HG03064 (cell line): ENCODE data around the gene LRMDA.
"Not testable (repeated sequence)": the region's sequence is repeated elsewhere in the genome, so short reads cannot be mapped to it uniquely, and the experiment has no call there.

Experiments used
- ATAC-seq: cut with Tn5 transposase; IDR thresholded peaks from one replicate; pipeline ENCODE4 v1.9.1; 2021; ENCODE audit warnings: low read depth; ENCODE audit not compliant: unreplicated experiment

LRMDA gene

DNA sequence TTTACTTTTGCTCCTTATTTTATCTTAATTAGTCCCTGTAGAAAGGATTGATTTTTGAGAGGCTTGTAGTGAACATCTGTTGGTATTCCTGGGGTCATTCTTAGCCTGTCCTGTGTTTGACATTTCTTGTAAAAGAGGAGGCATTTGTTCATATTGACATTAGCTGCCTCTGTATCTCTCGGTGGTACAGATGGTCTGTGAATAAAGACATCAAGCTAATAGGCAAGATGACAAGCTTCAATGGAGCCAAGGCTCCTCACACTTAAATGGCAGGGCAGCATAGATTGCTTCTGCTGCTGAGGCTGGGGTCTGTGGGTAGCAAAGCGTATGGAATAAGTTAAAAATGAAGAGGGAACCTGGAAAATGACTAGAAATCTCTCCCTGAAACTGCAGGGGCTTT, 687.6 kb downstream of the LRMDA start:
- ATAC-seq = no peak

DNA sequence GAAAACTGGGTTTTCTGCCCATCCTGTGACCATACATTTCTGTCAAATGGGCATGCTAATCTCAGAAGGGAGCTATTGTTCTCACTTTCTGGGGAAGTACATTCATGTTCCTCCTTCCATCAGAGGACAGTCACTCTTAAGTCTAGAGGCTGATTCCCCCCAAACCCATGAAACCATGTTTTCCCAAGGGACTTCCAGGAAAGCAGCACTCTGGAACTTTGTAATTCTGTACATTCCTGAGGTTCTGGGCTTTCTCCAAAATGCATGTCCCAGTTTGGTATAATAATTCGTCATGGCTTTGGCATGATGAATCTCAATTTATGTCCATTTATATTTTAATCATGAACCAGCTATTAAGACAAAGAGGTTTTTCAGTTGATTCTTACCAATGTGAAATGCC, 688.1 kb downstream of the LRMDA start:
- no peak for ATAC-seq

DNA sequence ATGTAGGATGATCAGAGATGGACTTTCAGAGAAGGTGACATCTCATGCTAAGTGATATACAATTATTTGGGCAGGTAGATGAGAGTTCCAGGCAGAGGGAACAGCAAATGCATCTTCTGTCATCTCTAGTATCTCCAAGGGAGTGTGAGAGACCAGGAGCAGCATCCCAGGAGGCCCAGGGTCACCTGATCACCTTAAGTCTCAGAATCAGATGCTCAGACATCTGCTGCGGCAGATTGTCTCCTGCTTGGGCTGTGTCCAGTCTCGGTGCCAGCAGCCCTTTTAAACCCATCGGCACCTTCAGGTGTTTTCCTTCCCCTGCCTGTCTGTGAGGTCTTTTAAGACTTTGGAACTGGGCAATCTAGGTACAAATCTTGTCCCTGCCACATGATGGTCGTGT, 690.6 kb downstream of the LRMDA start:
- no peak for ATAC-seq

DNA sequence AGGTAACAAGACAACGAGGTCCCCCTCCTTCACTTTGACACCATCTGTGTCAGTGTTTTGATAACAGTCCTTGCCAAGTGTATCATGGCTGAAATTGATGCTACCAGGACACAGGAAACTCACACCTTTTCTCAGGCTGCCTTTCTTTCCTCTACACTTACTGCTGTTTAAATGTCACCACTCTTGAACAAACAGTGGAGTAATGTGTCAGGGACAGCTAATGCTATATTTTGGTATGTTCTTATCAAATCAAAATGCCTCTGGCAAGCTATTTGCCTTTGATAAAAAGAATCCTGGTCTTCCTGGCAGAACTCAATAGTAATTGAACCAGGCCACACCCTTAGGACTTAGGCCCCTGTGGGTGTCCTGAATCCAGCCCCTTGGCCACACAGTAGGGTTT, 692.9 kb downstream of the LRMDA start:
- ATAC-seq = no peak

DNA sequence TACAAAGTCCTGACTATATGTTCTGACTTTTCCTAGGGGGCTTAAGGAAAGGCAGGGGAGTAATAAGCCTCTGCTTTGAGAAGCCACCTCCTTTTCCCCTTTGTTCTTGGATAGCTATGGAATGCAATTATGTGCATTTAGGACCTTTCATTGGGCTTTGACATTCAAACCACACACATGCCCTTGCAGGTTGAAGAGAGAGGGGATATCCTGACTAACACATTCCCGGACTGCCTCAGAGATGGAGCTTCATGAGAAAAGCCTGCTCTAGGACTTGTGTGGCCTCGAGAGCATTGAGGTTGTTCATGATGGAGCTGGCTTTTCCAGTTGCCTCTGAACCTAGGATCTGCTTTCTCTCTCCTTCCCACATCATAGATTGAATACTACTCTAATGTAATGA, 694.5 kb downstream of the LRMDA start:
- ATAC-seq = no peak

DNA sequence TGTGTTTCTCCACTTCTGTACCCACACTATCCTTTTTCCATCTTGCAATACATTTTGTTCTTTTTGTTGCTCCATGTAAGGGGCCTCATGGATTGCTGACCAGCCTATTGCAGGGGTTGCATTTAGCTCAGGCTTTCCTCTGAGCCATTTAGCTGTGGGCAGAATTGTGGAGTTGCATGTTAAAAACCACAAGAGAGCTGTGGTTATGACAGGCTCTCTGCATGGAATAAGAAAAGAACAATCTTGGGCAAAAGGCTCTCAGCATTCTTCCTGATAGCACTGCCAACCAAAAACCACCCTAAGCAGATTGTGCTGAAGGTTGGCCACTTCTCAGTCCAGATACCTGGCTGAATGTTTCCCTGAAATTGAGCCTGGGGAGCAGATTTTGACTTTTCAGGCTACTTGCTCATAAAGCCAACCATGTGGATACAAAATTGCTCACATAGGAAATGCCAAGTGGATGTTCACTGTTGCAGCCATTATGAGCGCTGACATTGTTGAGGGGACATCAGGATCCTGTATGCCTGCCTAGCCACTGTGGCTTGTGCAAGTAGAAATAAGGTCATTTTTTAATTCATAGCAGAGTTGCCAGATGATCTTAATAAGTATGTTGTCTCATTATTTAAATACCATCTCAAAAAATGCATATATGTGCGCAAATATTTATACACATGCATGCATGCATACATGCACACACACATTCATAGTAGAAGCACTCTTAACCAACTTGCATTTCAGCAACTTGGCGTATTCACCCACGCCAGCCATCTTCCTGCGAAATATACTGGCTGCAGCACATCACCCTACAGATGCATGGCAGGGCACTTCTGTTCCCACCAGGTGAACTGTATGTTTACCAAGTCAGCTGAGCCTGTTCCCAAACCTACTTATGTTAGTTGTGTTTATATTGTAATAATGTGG, 695.4 kb downstream of the LRMDA start:
- no peak for ATAC-seq

DNA sequence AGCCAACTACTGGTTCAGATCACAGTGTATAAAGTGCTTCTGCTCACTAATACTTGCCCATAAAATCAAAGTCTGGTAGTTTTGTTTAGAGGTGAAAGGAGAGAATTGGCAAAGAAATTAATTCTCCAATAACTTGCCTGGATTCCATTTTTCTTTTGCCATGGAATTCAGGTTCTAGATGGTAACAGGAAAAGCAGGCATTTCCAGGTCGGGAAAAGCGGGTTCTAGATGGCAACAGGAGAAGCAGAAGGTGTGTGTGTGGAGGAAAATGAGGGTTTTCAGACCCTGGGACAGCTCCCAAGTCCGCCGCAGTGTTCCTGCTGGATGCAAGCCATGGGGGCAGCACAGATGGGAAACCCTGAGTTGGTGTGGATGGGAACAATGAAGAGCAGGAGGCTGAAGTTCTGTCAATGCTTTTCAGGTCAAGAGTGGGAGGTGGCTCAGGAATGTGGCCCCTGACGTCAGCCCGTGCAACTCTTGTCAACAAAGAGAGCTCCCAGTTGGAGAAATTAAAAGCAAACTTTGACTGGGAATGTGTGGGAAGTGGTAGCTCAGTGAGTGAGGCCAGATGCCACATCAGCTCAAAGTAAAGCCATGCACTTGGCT, 696.7 kb downstream of the LRMDA start:
- no peak for ATAC-seq

DNA sequence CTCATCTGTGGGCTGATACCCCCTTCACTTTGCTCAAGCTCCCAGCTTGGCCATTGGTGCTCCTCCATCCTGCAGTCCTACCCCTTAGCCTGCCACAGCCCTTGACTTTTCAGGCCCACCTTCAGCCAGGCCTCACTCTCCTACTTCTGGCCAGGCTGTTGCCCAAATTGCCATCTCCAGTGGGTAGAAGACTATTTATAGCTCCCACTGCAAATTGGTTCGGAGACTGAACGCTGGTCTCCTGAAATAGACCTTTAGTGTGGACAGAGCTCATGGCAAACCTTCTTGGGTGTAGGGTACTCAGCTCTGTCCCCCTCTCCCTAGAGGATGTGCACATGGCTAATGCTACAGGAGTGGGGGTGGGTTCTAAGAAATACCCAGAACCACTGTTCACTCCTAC, 697.8 kb downstream of the LRMDA start:
- ATAC-seq = no peak

DNA sequence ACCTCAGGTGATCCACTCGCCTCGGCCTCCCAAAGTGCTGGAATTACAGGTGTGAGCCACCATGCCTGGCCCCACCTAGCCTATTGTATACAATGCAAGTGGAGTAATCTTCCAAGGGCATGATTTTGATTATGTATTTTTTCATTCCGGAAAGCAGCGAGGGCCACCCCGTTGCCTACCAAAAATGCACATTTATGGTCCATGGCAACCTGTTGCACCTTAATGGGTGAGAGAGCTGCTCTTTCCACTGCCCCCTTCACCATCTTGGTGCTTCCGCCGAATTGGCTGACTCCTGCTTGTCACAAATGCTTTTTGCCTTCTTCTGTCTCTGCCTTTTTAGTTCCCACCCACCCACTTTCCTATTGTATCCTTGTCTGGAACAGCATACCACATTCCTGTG, 699.5 kb downstream of the LRMDA start:
- ATAC-seq = no peak

DNA sequence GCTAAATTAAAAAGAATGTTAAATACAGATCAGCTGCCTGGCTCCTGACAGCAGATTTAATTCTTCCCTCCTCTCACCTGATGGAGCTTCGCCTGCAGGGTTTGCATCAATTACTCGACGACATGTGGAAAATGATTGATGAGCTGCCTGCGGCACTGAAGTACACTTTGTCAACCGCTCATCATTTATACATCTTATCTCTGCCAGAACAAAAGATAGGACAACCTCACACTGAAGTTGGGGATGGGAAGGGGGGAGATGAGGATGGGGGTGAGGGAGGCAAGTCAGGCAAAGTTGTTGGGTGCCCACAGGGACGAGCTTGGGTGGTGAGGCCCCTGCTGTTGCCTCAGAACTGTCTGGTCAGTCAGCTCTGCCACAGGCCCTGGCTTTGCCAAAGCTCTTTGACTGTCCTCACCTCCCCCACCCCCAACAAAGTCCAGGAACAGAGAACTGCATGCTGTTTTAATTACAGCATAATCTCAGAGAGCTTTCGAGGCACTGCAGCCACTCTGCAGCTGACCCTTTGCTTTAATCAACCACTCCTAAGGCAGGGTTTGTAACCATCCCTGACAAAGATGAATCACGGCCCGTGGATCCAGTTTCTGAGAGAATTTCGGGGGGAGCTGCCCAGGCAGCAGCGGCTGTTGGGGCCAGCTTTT, 702.3 kb downstream of the LRMDA start:
- no peak for ATAC-seq

DNA sequence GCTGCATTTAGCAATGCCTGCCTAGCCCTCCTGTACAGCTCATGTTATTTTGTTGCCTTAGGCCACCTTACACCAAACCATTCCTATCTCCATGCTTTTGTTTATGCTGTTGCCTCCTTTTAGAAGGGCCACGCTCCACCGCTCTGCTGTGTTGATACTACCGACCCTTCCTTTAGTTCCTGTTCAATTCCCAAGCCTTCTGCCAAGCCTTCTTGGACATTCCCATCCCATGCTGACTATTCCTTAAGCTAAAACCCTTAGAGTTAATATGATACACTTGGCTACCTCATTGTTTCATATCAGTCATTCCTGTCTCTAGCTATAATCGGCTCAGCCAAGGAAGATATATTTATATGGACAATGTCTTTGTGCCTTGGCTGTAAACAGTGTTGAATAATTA, 705.5 kb downstream of the LRMDA start:
- ATAC-seq = no peak

DNA sequence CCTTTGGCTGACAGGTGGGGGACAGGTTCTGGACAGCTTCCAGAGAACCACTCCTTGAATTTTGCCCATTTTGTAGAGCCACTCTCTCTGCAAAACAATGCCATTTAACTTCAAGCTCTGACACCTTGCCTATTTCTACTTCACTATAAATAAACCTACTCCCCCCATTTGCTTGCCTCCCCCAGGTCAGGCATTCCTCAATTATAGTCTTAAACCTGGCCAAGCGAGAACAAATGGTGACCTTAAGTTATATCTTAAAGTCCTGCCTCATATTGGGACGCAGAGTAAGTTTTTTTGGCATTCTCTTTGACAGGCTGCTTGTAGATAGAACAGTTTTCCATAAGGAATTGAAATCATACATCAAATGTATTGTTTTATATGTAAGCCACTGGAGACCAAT, 706.9 kb downstream of the LRMDA start:
- ATAC-seq = no peak

DNA sequence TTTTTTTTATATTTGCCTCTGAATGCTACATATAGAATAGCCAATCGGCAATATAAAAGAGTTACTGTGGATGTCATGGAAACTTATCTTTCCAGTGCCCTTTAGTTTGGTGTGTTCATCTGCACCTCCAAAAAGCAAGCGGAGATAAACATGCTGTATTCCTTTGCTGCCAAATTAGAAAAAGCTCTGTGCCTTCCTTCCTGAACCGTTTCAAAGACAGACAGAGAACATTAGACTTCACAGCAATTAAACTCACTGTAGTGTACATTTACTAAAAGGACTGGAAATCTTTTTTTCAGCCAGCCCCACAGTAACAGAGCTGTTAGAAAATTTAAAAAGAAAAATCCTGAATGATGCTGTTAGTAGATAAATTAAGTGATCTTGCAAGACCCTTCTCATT, 707.5 kb downstream of the LRMDA start:
- ATAC-seq = no peak

DNA sequence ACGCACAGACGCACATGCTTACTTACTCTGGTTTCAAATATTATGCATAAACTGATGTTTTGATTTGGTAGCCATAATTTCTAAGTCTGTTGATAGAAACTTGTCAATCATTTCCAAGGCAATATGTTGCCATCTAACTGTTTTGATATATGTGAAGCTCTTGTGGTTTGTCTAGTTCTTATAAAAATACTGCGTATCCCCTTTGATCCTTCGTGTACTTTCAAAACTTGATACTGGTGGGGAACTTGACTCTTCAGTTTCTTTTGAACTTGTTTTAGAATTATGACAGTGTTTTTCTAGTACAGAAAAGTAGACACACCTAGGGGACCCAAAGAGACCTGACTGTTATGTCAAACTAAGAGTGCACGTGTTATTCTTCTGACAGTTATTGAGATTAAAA, 708.0 kb downstream of the LRMDA start:
- no peak for ATAC-seq

DNA sequence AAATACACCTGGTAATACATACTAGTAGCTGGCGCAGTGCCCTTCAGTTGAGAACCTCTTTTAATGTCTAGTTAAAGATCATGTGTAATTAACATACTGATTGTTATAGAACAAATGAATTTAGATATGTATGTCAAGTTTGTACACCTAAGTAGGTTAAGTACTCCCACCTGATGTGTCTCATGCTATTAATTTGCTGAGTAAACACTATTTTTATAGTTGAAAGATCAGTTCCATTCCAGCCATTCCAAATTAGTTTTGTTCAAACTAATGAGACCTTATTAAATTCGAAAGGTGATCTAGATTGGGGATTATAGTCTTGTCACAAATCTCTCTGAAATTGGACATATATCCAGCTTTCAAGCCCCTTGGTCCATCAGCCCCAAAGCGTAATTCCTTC, 710.0 kb downstream of the LRMDA start:
- no peak for ATAC-seq

DNA sequence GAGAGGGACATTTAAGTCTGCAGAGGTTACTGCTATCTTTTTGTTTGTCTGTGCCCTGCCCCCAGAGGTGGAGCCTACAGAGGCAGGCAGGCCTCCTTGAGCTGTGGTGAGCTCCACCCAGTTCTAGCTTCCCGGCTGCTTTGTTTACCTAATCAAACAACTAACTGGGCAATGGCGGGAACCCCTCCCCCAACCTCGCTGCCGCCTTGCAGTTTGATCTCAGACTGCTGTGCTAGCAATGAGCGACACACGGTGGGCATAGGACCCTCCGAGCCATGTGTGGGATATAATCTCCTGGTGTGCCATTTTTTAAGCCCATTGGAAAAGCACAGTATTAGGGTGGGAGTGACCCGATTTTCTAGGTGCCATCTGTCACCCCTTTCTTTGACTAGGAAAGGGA, 716.8 kb downstream of the LRMDA start:
- ATAC-seq = not testable (repeated sequence)

DNA sequence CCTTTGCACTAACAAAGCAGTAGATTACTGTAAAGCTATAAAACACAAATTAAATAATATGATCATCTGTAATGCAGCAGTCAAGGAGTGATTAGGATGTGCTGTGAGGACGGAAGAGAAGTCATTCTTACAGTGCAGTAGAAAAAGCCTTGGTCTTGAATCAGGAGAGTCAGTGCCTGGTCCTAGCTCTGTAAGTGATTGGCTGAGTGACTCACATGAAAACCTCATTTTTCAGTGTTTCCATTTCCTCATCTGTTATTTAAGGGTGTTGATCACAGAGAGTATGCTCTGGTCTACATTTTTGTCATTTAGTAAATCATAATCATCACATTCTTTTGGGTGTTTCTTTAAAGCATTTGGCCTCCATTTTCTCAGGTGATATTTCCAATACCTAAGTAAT, 717.8 kb downstream of the LRMDA start:
- no peak for ATAC-seq

DNA sequence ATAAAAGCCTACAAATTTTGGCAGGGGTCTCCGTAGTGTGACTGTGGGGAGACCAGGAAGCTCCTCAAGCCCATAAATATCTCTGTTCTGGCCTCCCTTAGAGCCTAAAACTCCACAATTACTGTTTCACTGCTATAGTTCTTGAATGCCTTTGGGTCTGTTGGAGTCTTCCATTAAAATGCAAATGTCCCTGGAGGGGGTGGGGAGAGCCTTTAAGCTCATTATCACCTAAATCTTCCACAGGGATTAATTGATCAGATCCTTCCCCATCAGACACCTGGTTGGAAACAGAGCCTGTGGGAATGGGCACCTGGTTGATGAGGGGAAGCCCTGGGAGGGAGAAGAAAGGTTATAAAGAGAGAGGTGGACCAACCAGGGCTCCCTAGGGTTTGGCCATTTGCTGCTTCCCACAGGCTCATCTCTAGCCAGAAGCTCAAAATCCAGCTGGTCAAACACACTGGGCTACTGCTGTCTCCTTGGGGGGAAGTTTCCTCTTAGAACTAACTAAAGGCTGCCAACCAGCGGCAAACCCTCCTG, 718.2 kb downstream of the LRMDA start:
- no peak for ATAC-seq

DNA sequence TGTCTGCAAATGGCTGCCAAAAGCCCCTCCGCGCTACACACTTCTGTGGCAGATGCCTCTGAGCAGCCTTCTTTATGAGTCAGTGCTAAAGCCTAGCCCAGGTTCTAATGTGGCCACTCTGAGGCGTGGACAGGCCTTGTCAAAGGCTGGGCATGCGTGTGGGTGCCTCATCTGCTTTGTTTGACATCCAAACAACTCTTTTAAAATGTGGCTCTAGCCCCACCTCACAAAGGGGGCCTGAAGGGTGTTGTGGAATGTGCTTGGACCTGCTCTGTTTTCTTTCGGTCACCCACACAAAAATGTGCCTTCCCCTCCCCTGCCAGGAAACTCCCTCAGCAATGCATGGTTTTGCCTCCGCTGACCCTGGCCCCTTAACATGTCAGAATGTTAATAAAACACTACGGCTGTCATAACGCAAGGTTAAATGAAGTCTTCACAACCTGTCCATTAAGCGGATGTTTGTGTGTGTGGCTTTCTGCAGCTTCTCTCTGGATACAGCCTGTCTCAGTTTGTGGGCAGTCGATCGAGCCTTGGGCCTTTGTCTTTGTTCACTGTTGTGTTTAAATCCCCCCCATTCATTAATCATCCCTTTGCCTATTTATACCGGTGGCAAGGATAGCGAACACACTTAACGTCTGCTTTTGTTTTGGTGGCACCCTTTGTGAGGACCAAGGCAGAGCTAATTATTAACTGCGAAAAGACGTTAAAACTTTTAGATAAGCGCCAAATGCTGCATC, 718.9 kb downstream of the LRMDA start:
- ATAC-seq = no peak

DNA sequence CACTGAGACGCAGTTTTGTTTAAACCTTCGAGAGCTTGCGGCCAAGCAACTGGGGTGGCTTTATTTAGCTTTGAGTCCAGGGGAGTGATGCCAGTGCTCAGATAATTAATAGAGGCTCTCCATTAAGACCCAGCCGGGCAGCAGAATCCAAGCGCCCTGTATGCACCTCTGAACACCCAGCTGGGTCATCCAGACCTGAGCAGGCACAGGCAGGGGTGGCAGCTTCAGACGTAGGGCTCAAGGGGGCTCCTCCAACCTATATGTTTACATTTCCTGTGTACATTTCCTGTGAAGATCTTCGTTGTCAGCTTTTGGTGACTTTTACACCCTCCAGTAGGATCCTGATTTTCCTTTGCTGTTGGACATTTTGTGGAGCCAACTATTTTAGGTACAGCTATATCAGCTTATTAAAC, 719.5 kb downstream of the LRMDA start:
- ATAC-seq = no peak

DNA sequence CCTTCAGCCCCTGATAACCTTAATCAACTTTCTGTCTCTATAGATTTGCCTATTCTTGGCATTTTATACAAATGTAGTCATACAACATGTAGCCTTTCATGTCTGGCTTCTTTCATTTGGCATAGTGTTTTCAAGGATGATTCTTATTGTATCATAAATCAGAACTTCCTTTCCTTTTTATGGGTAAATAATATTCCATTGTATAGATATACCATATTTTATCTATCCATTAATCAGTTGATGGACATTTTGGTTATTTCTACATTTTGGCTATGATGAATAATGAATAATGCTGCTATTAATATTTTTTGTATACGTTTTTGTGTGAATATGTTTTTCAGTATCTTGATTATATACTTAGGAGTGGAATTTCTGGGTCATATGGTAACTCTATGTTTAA, 720.8 kb downstream of the LRMDA start:
- ATAC-seq = no peak
